Right ventricle myocardium inferior (tissue), 1 donor: Measurements from ENCODE around the gene ARHGAP21. TPM values are rescaled to one million over a fixed set of nuclear protein-coding genes. Genes with fewer than 3 reads are reported as not detected.
"Not testable (repeated sequence)": the region's sequence is repeated elsewhere in the genome, so short reads cannot be mapped to it uniquely, and the experiment has no call there.

Experiments
- ATAC-seq: fragments of 200-7000 bp; cut with Tn5 transposase; one replicate; pipeline ENCODE4 v1.9.1; 2020; ENCODE audit warnings: mild to moderate bottlenecking, moderate library complexity
- DNase-seq: peaks from one replicate; pipeline ENCODE4 v3.0.0; 2021; ENCODE audit errors: missing footprints
- intact Hi-C: fragments of 100-400 bp; cut with DNase I; formaldehyde crosslinking; loops from one replicate; pipeline ENCODE4 v1.11.0; 2022
- total RNA-seq: library from RNA; stranded (reverse); fragmentation: NEBNext Ultra II Directional; extraction: Animal tissue kit (Norgen Biotek cat#: 25700); gene quantifications from one replicate; pipeline ENCODE4 v1.2.1, GENCODE V29; 2021
- donor health status: DM: no; HTN: yes; CAD: no; lungs with severe emphysema.

Gene ARHGAP21
- total RNA-seq, 1 donor from 2014 or later, result 48.4 TPM

GRCh38 chr10:24652381-24652957, 71.2 kb downstream of the ARHGAP21 start:
- DNase-seq (no peak), ATAC-seq (no peak)

GRCh38 chr10:24651923-24652322, 71.8 kb downstream of the ARHGAP21 start:
- intact Hi-C loops, result no loop called here
- ATAC-seq, result peak; percentile 23
- DNase-seq, result no peak

More at GRCh38 chr10:24652381-24652957, 71.2 kb downstream of the ARHGAP21 start:
- intact Hi-C loops, result no loop called here

GRCh38 chr10:24650669-24651391, 72.9 kb downstream of the ARHGAP21 start:
- intact Hi-C loops, result no loop called here
- ATAC-seq, result no peak

GRCh38 chr10:24645784-24646183, 77.9 kb downstream of the ARHGAP21 start:
- ATAC-seq (no peak), DNase-seq (no peak)
- intact Hi-C loops, result no loop called here

More at GRCh38 chr10:24650669-24651391, 72.9 kb downstream of the ARHGAP21 start:
- DNase-seq, result no peak

GRCh38 chr10:24645022-24645421, 78.7 kb downstream of the ARHGAP21 start:
- intact Hi-C loops, result no loop called here
- ATAC-seq (no peak), DNase-seq (no peak)

- intact Hi-C loops, result loop anchor here (1.0 to 5.0 kb wide), 3 partner anchors 79 to 437 kb away; partner anchors contain the start of gene ARHGAP21
- no peak for DNase-seq
- no peak for ATAC-seq
These were observed 79.9 kb downstream of the ARHGAP21 start for GRCh38 chr10:24643679-24644209.

- DNase-seq, result no peak
These were observed 80.6 kb downstream of the ARHGAP21 start for GRCh38 chr10:24642921-24643678.

GRCh38 chr10:24639124-24639523, 84.6 kb downstream of the ARHGAP21 start:
- intact Hi-C loops, result no loop called here
- no peak for DNase-seq
- no peak for ATAC-seq

More at GRCh38 chr10:24642921-24643678, 80.6 kb downstream of the ARHGAP21 start:
- ATAC-seq, result peak; percentile 89
- intact Hi-C loops, result loop anchor here (1.0 to 5.0 kb wide), 3 partner anchors 79 to 438 kb away; partner anchors contain the start of gene ARHGAP21

- DNase-seq (no peak), ATAC-seq (no peak)
- intact Hi-C loops, result no loop called here
These were observed 97.9 kb downstream of the ARHGAP21 start for GRCh38 chr10:24625778-24626177.

- DNase-seq, result no peak
- intact Hi-C loops, result no loop called here
- no peak for ATAC-seq
These were observed 100.3 kb downstream of the ARHGAP21 start for GRCh38 chr10:24623383-24623782.

GRCh38 chr10:24622781-24623301, 100.8 kb downstream of the ARHGAP21 start:
- DNase-seq, result no peak
- intact Hi-C loops, result no loop called here
- no peak for ATAC-seq

- intact Hi-C loops, ATAC-seq, DNase-seq: not testable (repeated sequence)
These were observed 102.5 kb downstream of the ARHGAP21 start for GRCh38 chr10:24621035-24621795.

- not testable (repeated sequence) for DNase-seq, ATAC-seq
- intact Hi-C loops, result loop anchor here (10.0 kb wide), 1 partner anchor 465 kb away; no protein-coding TSS in a partner anchor
These were observed 103.7 kb downstream of the ARHGAP21 start for GRCh38 chr10:24619994-24620310.

GRCh38 chr10:24619291-24619993, 104.2 kb downstream of the ARHGAP21 start:
- intact Hi-C loops, result loop anchor here (10.0 kb wide), 1 partner anchor 465 kb away; no protein-coding TSS in a partner anchor
- not testable (repeated sequence) for DNase-seq, ATAC-seq

GRCh38 chr10:24618401-24618800, 105.3 kb downstream of the ARHGAP21 start:
- intact Hi-C loops, result loop anchor here (10.0 kb wide), 1 partner anchor 466 kb away; no protein-coding TSS in a partner anchor
- DNase-seq (no peak), ATAC-seq (no peak)

GRCh38 chr10:24617771-24618396, 105.8 kb downstream of the ARHGAP21 start:
- intact Hi-C loops, result loop anchor here (10.0 kb wide), 1 partner anchor 467 kb away; no protein-coding TSS in a partner anchor
- ATAC-seq (peak; percentile 69), DNase-seq (peak; percentile 70)

GRCh38 chr10:24616536-24616935, 107.2 kb downstream of the ARHGAP21 start:
- DNase-seq (no peak), ATAC-seq (no peak)
- intact Hi-C loops, result loop anchor here (10.0 kb wide), 1 partner anchor 468 kb away; no protein-coding TSS in a partner anchor
